Measurements from ENCODE around the gene SERPINE2.
"Not testable (repeated sequence)": the region's sequence is repeated elsewhere in the genome, so short reads cannot be mapped to it uniquely, and the experiment has no call there.

Gene SERPINE2

GRCh38 chr2:224022486-224022885 lies 16.6 kb downstream of the SERPINE2 start:
- ATAC-seq (replicated peaks) = no peak
- Mint-ChIP-seq H3K36me3 (ENCODE audit: insufficient read depth) (no peaks in the 10 kb centered on the region), H3K27ac (no peak overlapping the region), H3K4me3 (no peak overlapping the region), H3K9me3 (no peaks in the 10 kb centered on the region), H3K27me3 (no peaks in the 10 kb centered on the region), H3K4me1 (ENCODE audit: low read depth in 2 of 2) (peaks cover 18 to 24% of the 10 kb centered on the region in 2 donors)
- no peak for DNase-seq

DNA sequence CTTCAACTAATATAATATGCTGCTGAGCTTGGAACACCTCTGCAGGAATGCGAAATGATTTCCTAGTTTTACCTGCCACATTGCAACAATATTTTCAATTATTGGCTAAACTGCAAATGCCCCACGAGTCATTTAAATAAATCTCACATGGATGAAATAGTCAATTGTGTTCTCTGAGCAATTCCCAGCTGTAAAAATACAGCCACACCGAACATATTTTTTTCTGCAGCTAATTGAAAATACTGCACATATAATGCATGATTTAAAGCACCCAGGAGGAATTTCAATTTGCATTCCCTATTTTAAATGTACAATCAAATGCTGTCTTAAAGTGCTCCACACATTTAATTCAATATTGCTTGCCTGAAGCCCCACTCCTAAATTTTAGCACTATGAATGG lies 18.6 kb downstream of the SERPINE2 start:
- DNase-seq (no peak), ATAC-seq (replicated peaks) (no peak)
- H3K36me3 Mint-ChIP-seq (ENCODE audit: insufficient read depth) = no peaks in the 10 kb centered on the region
- H3K4me3 Mint-ChIP-seq = no peak overlapping the region
- no peak overlapping the region for H3K27ac Mint-ChIP-seq
- H3K4me1 Mint-ChIP-seq (ENCODE audit: low read depth in 2 of 2) = peaks cover 4 to 14% of the 10 kb centered on the region in 2 donors
- H3K27me3 Mint-ChIP-seq = no peaks in the 10 kb centered on the region
- no peaks in the 10 kb centered on the region for H3K9me3 Mint-ChIP-seq

DNA sequence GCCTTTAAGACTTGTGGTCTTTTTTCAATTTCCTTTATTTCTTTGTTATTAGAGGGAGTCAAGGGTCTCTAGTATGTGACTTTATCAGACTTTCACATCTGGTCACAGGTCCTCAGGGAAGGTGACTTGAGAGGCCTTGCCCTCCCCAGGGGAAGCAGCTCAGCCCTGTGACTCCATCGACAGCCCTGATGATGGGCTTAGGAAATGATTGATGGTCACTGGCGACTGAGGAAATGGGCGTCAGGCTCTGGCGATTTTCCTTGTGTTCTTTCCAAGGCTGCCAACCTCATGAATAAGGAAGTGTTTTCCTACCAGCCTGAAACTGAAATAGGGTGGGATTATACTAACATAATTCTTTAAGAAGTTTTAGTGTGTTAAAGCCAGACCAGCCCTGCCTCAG lies 21.1 kb downstream of the SERPINE2 start:
- Mint-ChIP-seq H3K4me1 (ENCODE audit: low read depth in 2 of 2) (peaks cover 9% of the 10 kb centered on the region in 2 donors), H3K36me3 (ENCODE audit: insufficient read depth) (no peaks in the 10 kb centered on the region), H3K27me3 (no peaks in the 10 kb centered on the region), H3K27ac (no peak overlapping the region), H3K9me3 (no peaks in the 10 kb centered on the region), H3K4me3 (no peak overlapping the region)
- ATAC-seq (replicated peaks) (no peak), DNase-seq (no peak)

DNA sequence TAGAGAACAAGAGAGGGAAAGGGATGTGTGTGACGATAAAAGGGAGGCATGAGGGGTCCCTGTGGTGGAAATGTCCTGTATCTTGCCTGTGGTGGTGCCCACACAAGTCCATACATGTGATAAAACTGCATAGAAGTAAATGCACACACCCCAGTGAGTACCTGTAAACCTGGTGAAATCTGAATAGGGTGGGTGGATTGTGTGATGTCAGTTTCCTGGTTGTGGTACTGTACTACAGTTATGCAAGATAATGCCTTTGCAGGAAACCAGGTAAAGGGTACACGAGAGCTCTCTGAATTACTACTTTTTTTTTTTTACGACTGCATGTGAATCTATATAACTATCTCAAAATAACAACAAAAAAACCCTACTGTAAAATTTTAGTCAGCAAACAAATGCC lies 22.1 kb downstream of the SERPINE2 start:
- Mint-ChIP-seq H3K27ac (no peak overlapping the region), H3K27me3 (no peaks in the 10 kb centered on the region), H3K36me3 (ENCODE audit: insufficient read depth) (no peaks in the 10 kb centered on the region), H3K4me1 (ENCODE audit: low read depth in 2 of 2) (peaks cover 9% of the 10 kb centered on the region in 2 donors), H3K9me3 (no peaks in the 10 kb centered on the region), H3K4me3 (no peak overlapping the region)
- DNase-seq (no peak), ATAC-seq (replicated peaks) (no peak)

DNA sequence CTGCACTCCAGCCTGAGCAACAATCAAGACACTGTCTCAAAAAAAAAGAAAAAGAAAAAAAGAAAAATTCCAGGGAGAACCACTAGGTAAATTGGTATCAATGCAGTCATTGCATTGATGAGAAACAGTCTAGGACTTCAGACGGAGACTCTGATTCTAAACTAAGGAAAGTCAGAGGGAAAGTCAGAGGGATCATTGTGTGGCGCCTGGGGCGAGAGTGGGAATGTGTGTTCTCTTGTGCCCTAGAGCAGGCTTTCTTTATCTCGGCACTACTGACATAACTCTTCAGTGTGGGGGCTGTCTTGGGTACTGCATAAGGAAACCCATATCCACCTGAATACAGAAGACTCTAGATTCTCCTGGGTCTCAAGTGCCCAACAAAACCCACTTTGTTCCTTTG lies 24.8 kb downstream of the SERPINE2 start:
- Mint-ChIP-seq H3K27me3 (peaks cover 4 to 8% of the 10 kb centered on the region in 2 donors), H3K9me3 (no peaks in the 10 kb centered on the region), H3K4me1 (ENCODE audit: low read depth in 2 of 2) (peaks cover 9 to 10% of the 10 kb centered on the region in 2 donors), H3K4me3 (peak overlapping the region in 1 of 2 donors; percentile 72), H3K36me3 (ENCODE audit: insufficient read depth) (no peaks in the 10 kb centered on the region), H3K27ac (no peak overlapping the region)
- ATAC-seq (replicated peaks) (no peak), DNase-seq (no peak)

DNA sequence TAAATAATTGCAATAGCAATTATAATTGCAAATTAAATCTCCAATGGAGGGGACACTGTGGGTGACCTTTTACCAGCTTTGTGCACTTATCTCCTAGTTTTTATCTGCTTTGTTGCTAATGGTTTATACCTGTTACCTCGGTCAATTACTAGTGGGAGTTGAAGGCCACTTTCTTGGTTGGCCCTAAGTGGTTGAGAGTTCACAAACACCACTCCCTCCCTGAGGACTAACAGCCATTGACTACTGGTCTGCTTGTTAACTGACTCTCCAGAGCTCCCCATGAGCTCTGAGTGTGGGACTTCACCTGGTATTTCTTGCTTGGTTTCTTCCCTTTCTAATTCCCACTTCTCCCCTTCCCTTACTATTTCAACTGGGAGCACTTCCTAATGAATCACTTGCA lies 27.2 kb downstream of the SERPINE2 start:
- Mint-ChIP-seq H3K27ac (no peak overlapping the region), H3K4me1 (ENCODE audit: low read depth in 2 of 2) (peaks cover 7 to 9% of the 10 kb centered on the region in 2 donors), H3K9me3 (no peaks in the 10 kb centered on the region), H3K36me3 (ENCODE audit: insufficient read depth) (no peaks in the 10 kb centered on the region), H3K4me3 (no peak overlapping the region), H3K27me3 (peaks cover 4 to 8% of the 10 kb centered on the region in 2 donors)
- ATAC-seq (replicated peaks) (no peak), DNase-seq (no peak)

GRCh38 chr2:224009605-224010315 lies 29.3 kb downstream of the SERPINE2 start:
- peaks cover 4 to 19% of the 10 kb centered on the region in 2 donors for H3K27me3 Mint-ChIP-seq

GRCh38 chr2:224008702-224009261 lies 30.3 kb downstream of the SERPINE2 start:
- no peaks in the 10 kb centered on the region for H3K36me3 Mint-ChIP-seq (ENCODE audit: insufficient read depth)
- H3K4me3 Mint-ChIP-seq = no peak overlapping the region
- H3K4me1 Mint-ChIP-seq (ENCODE audit: low read depth in 2 of 2) = peaks cover 0 to 1% of the 10 kb centered on the region in 2 donors
- peaks cover 4 to 19% of the 10 kb centered on the region in 2 donors for H3K27me3 Mint-ChIP-seq
- no peak for DNase-seq
- no peak for ATAC-seq (replicated peaks)
- H3K9me3 Mint-ChIP-seq = no peaks in the 10 kb centered on the region
- no peak overlapping the region for H3K27ac Mint-ChIP-seq

More at GRCh38 chr2:224009605-224010315, 29.3 kb downstream of the SERPINE2 start:
- no peak overlapping the region for H3K27ac Mint-ChIP-seq
- H3K4me1 Mint-ChIP-seq (ENCODE audit: low read depth in 2 of 2) = peaks cover 1 to 3% of the 10 kb centered on the region in 2 donors
- no peaks in the 10 kb centered on the region for H3K36me3 Mint-ChIP-seq (ENCODE audit: insufficient read depth)
- no peak overlapping the region for H3K4me3 Mint-ChIP-seq
- no peaks in the 10 kb centered on the region for H3K9me3 Mint-ChIP-seq
- ATAC-seq (replicated peaks) (no peak), DNase-seq (no peak)

- Mint-ChIP-seq H3K36me3 (ENCODE audit: insufficient read depth) (peaks cover 3% of the 10 kb centered on the region), H3K4me3 (no peak overlapping the region), H3K4me1 (ENCODE audit: low read depth in 2 of 2) (no peaks in the 10 kb centered on the region), H3K27ac (no peak overlapping the region), H3K27me3 (peaks cover 0 to 19% of the 10 kb centered on the region in 2 donors), H3K9me3 (no peaks in the 10 kb centered on the region)
- DNase-seq (no peak), ATAC-seq (replicated peaks) (no peak)
Observed at GRCh38 chr2:224004105-224004695, 34.9 kb downstream of the SERPINE2 start.

GRCh38 chr2:224000662-224001061 lies 38.4 kb downstream of the SERPINE2 start:
- not testable (repeated sequence) for H3K27ac Mint-ChIP-seq; H3K4me1 Mint-ChIP-seq (ENCODE audit: low read depth in 2 of 2); H3K4me3 Mint-ChIP-seq; H3K36me3 Mint-ChIP-seq (ENCODE audit: insufficient read depth); DNase-seq; H3K9me3 Mint-ChIP-seq; ATAC-seq (replicated peaks)
- peaks cover 0 to 18% of the 10 kb centered on the region in 2 donors for H3K27me3 Mint-ChIP-seq

GRCh38 chr2:223999862-224000261 lies 39.2 kb downstream of the SERPINE2 start:
- Mint-ChIP-seq H3K27me3 (peaks cover 0 to 18% of the 10 kb centered on the region in 2 donors), H3K36me3 (ENCODE audit: insufficient read depth) (peaks cover 3% of the 10 kb centered on the region), H3K27ac (no peak overlapping the region), H3K9me3 (no peaks in the 10 kb centered on the region), H3K4me1 (ENCODE audit: low read depth in 2 of 2) (no peaks in the 10 kb centered on the region), H3K4me3 (no peak overlapping the region)
- ATAC-seq (replicated peaks) (no peak), DNase-seq (no peak)

- no peak for DNase-seq
- Mint-ChIP-seq H3K36me3 (ENCODE audit: insufficient read depth) (peaks cover 3% of the 10 kb centered on the region), H3K4me1 (ENCODE audit: low read depth in 2 of 2) (no peaks in the 10 kb centered on the region), H3K27ac (no peak overlapping the region), H3K9me3 (no peaks in the 10 kb centered on the region), H3K27me3 (peaks cover 0 to 18% of the 10 kb centered on the region in 2 donors), H3K4me3 (no peak overlapping the region)
- ATAC-seq (replicated peaks) = no peak
Observed at GRCh38 chr2:223998948-223999347, 40.1 kb downstream of the SERPINE2 start.

GRCh38 chr2:223997938-223998337 lies 41.1 kb downstream of the SERPINE2 start:
- no peak for DNase-seq
- Mint-ChIP-seq H3K27ac (no peak overlapping the region), H3K9me3 (no peaks in the 10 kb centered on the region), H3K4me1 (ENCODE audit: low read depth in 2 of 2) (no peaks in the 10 kb centered on the region), H3K36me3 (ENCODE audit: insufficient read depth) (peaks cover 3% of the 10 kb centered on the region), H3K4me3 (no peak overlapping the region), H3K27me3 (peaks cover 0 to 18% of the 10 kb centered on the region in 2 donors)
- no peak for ATAC-seq (replicated peaks)

GRCh38 chr2:223996391-223996790 lies 42.7 kb downstream of the SERPINE2 start:
- H3K4me1 Mint-ChIP-seq (ENCODE audit: low read depth in 2 of 2) = no peaks in the 10 kb centered on the region
- H3K4me3 Mint-ChIP-seq = no peak overlapping the region
- no peaks in the 10 kb centered on the region for H3K9me3 Mint-ChIP-seq
- no peak overlapping the region for H3K27ac Mint-ChIP-seq
- peaks cover 0 to 18% of the 10 kb centered on the region in 2 donors for H3K27me3 Mint-ChIP-seq
- peaks cover 3% of the 10 kb centered on the region for H3K36me3 Mint-ChIP-seq (ENCODE audit: insufficient read depth)
- DNase-seq (no peak), ATAC-seq (replicated peaks) (no peak)
